TTC549 (cell line): ENCODE data around the gene CHRM1.

ENCODE experiments used
- FAIRE-seq: peaks from 2 replicates; lab custom pipeline; 2012; peaks lifted over from hg19 to GRCh38; lab: Jason Lieb, UNC

The CHRM1 gene

GRCh38 chr11:62905296-62905695 is 15.9 kb downstream of the CHRM1 start:
- FAIRE-seq = no peak

DNA sequence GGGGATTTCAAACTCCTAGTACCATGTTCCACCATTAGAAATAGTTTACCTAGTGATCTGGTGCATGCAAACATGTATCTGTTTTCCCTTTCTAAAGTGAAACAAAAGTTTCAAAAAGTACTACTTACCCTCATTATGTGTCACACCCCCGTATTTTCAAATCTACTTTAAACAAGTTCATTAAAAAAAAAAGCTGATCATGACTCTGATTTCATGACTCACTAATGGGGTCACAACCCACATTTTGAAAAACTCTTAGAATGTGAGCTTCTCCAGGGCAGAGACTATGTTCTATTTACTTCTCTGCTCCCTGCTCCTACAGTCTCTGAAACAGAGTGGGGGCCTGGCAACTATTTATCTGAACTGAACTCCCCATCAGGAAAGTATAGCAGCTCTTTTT is 18.2 kb downstream of the CHRM1 start:
- no peak for FAIRE-seq

DNA sequence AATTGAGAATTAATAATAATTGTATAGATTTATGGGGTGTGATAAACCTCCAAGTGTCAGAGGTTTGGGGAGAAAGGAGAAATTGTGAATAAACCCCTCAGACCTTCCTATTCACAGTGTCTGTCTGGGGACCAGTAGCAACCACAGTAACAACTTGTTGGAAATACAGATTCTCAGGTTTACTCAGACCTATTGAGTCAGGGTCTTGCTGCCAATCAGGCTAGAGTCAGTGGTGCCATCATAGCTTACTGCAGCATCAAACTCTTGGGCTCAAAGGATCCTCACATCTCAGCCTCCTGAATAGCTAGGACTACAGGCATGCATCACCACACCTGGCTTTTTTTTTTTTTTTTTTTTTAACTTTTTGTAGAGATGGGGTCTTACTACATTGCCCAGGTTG is 23.1 kb downstream of the CHRM1 start:
- no peak for FAIRE-seq

- FAIRE-seq = no peak
These were observed 23.9 kb downstream of the CHRM1 start for GRCh38 chr11:62897311-62897710.

DNA sequence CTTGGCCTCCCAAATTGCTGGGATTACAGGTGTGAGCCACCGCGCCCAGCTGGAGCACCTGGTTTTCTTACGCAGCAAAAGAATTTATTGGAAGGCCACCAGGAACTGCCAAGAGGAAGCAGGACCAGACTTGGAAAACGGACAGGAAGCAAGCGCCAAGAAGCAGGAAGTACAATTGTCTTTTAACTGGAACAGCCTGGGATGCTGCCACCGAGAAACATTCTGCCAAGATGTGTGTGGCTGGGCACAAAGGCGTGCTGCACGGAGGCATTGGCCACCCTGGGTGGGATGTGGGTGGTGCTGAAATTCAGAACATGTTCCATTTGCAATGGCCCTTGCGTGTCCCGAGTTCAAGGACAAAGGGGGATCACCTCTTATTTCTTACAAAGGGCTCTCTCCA is 25.1 kb downstream of the CHRM1 start:
- no peak for FAIRE-seq

DNA sequence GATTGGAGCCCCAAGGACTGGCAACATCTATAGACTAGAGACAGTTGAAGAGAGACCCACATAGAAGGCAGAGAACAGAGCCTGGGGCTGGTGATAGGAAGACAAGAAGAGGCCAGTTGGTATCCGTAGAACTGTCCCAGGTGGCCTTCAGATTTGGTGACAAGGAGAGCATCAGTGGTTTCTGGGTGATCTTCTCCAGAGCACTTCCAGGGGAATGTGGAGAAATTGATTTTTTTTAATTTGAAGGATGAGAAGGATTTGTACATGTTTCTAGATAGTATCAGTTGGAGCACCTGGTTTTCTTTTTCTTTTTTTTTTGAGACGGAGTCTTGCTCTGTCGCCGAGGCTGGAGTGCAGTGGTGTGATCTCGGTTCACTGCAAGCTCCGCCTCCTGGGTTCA is 25.7 kb downstream of the CHRM1 start:
- no peak for FAIRE-seq

DNA sequence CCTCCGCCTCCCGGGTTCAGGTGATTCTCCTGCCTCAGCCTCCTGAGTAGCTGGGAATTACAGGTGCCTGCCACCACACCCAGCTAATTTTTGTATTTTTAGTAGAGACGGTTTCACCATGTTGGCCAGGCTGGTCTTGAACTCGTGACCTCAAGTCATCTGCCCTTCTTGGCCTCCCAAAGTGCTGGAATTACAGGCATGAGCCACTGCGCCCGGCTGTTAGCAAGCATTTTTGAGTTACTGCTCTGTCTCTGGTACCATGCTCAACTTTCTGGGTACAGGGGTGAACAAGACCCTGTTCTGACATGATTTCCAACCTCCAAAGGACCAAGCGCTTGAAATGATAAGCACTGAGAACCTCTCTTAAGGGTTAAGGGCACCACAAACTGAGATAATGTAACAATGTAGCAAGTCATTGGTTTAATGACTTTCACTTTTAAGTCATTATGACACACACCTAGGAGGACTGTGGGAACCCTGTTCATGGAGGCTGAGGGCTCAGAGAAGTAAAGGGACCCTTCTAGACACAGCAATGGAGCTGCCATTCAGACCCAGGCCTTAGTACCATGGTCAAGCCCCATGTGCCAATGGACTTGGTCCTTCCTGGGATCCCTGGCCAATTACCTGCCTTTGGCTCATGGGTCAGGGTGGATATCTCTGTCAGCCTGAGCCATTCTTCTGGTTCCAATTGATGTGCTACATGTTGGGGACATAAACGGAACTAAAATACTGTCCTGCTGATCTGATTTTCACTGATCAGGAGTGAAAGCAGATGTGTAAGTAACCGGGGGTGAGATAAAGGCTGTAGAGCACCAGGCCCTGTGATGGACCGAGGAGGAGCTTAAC is 28.9 kb downstream of the CHRM1 start:
- FAIRE-seq = no peak

GRCh38 chr11:62889484-62890437 is 31.4 kb downstream of the CHRM1 start:
- FAIRE-seq = no peak

DNA sequence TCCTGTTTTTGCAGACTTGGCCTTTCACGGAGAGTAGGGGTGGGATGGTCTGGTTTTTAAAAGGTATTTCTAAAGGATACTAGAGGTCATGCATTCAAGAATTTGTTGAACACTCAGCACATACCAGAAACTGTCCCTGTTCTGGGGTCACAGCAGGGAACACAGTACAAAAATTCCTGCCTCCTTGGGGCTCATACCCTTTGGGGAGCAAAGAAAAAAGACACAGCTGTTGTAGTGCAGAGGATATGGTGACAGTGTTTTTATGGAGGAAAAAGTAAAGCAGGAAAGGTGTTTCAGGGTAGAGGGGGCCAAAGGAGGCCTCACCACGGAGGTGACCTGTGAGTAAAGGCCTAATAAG is 32.1 kb downstream of the CHRM1 start:
- FAIRE-seq = no peak

DNA sequence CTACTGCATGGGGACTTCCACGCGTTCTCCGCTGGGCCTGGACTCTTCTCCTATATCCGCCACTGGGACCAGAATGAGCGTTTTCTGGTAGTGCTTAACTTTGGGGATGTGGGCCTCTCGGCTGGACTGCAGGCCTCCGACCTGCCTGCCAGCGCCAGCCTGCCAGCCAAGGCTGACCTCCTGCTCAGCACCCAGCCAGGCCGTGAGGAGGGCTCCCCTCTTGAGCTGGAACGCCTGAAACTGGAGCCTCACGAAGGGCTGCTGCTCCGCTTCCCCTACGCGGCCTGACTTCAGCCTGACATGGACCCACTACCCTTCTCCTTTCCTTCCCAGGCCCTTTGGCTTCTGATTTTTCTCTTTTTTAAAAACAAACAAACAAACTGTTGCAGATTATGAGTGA is 32.8 kb downstream of the CHRM1 start:
- FAIRE-seq = no peak

GRCh38 chr11:62885137-62885750 is 35.9 kb downstream of the CHRM1 start:
- no peak for FAIRE-seq

DNA sequence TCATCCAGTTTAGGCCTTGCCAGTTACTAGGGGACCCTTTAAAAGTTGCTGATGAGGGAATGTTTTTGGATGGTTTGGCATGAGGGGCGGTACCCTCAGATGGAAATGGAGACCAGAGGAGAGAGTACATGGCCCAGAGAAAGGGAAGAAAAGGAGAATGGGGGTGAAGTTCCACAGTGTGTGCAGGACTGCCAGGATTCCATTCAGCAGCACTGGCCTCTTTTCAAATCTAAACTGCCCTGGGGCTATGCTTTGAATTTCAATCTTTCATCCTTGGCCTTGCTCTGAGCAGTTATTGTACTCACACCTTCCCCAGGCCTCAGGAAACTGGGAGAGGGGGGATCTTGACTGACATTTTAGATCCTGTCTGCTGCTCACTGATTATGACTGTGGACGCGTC is 37.5 kb downstream of the CHRM1 start:
- FAIRE-seq = no peak

DNA sequence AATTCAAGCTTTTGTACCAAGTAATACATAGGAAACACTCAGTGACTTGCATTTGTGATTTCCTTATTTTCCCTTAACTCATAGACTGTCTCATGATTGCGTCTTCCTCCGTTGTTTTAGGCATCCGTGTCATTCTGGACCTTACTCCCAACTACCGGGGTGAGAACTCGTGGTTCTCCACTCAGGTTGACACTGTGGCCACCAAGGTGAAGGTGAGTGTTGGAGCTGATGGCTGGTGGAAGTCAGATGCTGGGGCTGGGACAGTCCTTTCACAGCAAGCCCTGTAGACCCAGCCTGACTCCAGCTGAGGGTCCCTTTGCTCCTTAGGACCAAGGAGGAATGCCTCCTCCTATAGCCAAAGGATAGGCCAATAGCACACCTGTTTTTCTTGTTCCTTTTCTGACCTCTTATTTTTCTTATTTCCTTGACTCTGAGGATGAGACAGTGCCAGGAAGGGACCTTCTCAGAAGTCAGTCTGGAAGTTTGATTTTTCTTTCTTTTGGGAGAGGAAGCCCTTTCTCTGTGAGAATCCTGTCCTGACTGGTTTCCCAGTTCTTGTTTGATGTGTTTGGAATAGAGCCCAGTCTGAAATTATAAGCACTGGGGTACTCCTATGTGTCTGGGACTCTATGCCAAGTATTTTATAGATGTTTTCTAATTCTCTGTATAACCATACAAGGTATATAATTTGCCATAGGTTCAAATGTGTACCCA is 38.2 kb downstream of the CHRM1 start:
- no peak for FAIRE-seq

DNA sequence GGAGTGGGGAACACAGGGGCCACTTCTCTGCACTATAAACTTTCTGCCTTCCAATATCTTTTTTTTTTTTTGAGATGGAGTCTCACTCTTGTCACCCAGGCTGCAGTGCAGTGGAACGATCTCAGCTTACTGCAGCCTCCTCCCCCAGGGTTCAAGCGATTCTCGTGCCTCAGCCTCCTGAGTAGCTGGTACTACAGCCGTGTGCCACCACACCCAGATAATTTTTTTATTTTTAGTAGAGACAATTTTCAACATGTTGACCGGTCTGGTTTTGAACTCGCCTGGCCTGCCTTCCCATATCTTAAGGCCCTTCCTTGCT is 38.8 kb downstream of the CHRM1 start:
- no peak for FAIRE-seq

- FAIRE-seq = no peak
These were observed 39.4 kb downstream of the CHRM1 start for GRCh38 chr11:62881579-62882430.

- no peak for FAIRE-seq
These were observed 40.2 kb downstream of the CHRM1 start, which contains the start of gene SLC3A2 for GRCh38 chr11:62880803-62881578. Gene SLC3A2, plus strand, starts transcription at chr11:62880896. Its CDS starts 128 bp downstream, at chr11:62881024.

- FAIRE-seq = no peak
These were observed 40.8 kb downstream of the CHRM1 start for GRCh38 chr11:62880231-62880802.

DNA sequence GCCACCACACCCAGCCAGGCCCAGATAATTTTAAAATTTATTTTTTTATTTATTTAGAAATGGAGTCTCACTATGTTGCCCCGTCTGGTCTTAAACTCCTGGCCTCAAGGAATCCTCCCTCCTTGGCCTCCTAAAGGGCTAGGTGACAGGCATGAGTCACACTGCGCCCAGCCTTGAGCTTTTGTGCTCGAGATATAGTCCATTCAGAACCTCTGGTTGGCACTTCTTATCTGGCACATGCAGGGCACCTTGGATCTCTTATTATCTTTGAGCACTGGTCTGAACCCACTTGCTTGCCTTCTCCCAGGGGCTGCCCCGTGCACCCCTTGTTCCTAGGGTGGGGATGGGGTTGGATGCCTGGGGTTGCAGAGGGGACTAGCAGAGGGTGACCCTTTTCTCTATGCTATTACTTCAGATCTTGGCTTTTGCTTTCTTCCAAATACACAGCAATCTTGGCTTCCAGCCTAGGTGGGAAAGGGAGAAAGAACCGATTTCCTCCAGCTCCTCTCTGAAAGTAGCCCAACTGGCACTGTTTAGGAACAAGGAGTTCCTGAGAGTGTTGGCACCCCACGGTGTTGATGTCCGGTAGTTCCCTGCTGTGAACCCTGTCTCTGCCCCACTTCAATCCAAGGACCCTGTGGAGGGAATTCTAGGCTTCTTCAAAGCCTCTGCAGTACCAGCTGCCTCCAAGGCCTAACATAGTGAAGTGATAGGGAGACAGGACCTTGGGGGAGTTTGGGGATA is 41.8 kb downstream of the CHRM1 start:
- no peak for FAIRE-seq

DNA sequence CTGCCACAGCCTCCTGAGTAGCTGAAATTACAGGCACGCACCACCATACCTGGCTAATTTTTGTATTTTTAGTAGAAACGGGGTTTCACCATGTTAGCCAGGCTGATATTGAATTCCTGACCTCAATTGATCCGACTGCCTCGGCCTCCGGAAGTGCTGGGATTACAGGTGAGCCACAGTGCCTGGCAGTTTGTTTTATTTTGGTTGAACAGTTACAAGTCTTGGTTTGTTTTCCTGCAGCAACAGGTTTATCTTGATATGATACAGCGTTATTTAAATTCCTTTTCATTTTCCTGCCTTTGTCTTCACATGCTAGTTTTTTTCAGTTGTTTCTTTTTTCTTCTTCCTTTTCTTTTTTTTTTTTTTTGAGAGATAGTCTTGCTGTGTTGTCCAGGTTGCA is 44.5 kb downstream of the CHRM1 start:
- no peak for FAIRE-seq
